Calu3 (cell line): ENCODE measurements around the gene WDPCP. TPM values are rescaled to one million over a fixed set of nuclear protein-coding genes. Genes with fewer than 3 reads are reported as not detected.

Experiments
- BruUV-seq: library from RNA; stranded (reverse); fragments of 400-500 nt; replicated peaks from 2 replicates; lab custom pipeline; 2021; lab: Mats Ljungman, UMichigan
- CTCF ChIA-PET: fragments of 300-600 bp; sonication (Branson Sonifier 250); formaldehyde crosslinking; loops from one replicate; lab custom pipeline; 2022; ENCODE audit warnings: antibody characterized with exemption; lab: Charles Lee
- DNase-seq: peaks from one replicate; pipeline ENCODE4 v3.0.0; 2022
- H3K27ac Mint-ChIP-seq: one replicate; pipeline ENCODE4 v1.8.0; 2022; ENCODE audit warnings: mixed read lengths; ENCODE audit not compliant: unreplicated experiment
- H3K27me3 Mint-ChIP-seq: one replicate; pipeline ENCODE4 v1.8.0; 2022; ENCODE audit warnings: mixed read lengths; ENCODE audit not compliant: unreplicated experiment
- H3K36me3 Mint-ChIP-seq: one replicate; pipeline ENCODE4 v1.8.0; 2022; ENCODE audit warnings: mild to moderate bottlenecking, moderate library complexity, mixed read lengths; ENCODE audit not compliant: insufficient read depth, unreplicated experiment
- H3K4me1 Mint-ChIP-seq: one replicate; pipeline ENCODE4 v1.8.0; 2022; ENCODE audit warnings: mild to moderate bottlenecking, low read depth, mixed read lengths; ENCODE audit not compliant: unreplicated experiment
- H3K4me3 Mint-ChIP-seq: one replicate; pipeline ENCODE4 v1.8.0; 2022; ENCODE audit warnings: mild to moderate bottlenecking, low read depth, moderate library complexity, mixed read lengths; ENCODE audit not compliant: unreplicated experiment
- H3K9me3 Mint-ChIP-seq: one replicate; pipeline ENCODE4 v1.8.0; 2022; ENCODE audit warnings: low read depth, mixed read lengths; ENCODE audit not compliant: unreplicated experiment
- intact Hi-C: fragments of 100-400 bp; cut with micrococcal nuclease; formaldehyde crosslinking; loops from one replicate; pipeline ENCODE4 v1.10.0; 2022; ENCODE audit not compliant: unreplicated experiment
- total RNA-seq: library from RNA; stranded (reverse); gene quantifications from 2 replicates; pipeline ENCODE4 v1.2.3, GENCODE V29; 2022
- TF ChIP-seq, protein P1 (sequence below): fragments of 200-600 bp; IDR thresholded peaks from one replicate; pipeline ENCODE4 v1.8.0; 2022; ENCODE audit warnings: antibody characterized with exemption; ENCODE audit not compliant: unreplicated experiment

WDPCP gene
- total RNA-seq, 1 experiment from 2014 or later: 9.0 TPM

DNA sequence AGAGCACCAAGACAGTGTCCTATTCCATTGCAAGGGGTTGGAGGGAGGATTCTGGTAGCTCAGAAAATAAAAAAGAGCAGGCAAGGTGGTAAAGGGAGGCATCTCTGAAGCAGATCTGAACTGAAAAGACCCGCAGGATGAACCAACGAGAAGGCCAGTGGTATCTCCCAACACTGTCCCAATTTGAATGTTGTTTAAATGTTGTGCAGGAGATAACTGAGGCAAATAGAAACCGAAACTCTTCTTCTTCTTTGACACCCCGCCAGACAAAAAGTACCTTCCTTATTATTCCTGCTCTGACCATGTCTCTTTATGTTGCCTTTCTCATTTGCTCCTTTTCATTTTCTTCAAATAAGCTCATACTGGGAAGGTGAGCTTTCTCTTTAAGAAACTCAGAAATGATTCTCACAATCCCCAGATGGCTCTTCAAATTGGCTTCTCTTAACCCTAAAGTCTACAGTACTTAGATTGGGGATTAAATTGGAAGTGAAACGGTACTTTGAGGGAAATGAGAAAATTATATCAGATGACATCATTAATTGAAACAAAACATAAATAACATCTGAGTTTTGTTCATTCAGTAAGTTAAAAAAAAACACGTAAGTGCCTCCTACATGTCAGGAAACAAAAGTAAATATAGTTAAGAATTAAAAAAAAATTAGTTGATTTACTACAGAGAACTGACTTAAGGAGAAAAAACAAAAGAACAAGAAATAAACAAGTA lies 143.6 kb downstream of the WDPCP start:
- Mint-ChIP-seq H3K4me1 (no peaks in the 10 kb centered on the region), H3K27ac (no peak overlapping the region), H3K4me3 (no peak overlapping the region), H3K9me3 (no peaks in the 10 kb centered on the region), H3K27me3 (no peaks in the 10 kb centered on the region), H3K36me3 (no peaks in the 10 kb centered on the region)
- intact Hi-C loops: no loop called here
- DNase-seq: no peak
- TF ChIP-seq, protein P1, sequence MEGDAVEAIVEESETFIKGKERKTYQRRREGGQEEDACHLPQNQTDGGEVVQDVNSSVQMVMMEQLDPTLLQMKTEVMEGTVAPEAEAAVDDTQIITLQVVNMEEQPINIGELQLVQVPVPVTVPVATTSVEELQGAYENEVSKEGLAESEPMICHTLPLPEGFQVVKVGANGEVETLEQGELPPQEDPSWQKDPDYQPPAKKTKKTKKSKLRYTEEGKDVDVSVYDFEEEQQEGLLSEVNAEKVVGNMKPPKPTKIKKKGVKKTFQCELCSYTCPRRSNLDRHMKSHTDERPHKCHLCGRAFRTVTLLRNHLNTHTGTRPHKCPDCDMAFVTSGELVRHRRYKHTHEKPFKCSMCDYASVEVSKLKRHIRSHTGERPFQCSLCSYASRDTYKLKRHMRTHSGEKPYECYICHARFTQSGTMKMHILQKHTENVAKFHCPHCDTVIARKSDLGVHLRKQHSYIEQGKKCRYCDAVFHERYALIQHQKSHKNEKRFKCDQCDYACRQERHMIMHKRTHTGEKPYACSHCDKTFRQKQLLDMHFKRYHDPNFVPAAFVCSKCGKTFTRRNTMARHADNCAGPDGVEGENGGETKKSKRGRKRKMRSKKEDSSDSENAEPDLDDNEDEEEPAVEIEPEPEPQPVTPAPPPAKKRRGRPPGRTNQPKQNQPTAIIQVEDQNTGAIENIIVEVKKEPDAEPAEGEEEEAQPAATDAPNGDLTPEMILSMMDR: no peak
- CTCF ChIA-PET: no interaction called here
- BruUV-seq: no TSS peak

DNA sequence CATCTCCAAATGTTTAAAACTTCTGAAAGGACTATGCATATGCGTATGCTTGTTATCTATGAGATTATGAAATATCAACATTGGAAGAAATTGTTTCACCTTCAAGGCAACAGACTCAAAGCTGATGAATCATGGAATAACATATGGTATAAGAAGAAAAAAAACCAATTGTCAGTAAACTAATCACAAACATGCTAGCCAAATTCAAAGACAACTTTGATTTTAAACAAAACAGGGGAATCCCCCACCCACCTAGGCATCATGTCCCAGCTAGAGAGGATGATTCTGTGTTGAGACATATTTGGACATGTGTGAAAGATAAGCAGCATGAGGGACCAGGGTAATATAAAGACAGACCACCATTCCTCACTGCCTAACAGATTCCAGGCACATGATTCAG lies 147.7 kb downstream of the WDPCP start:
- TF ChIP-seq, protein P1: no peak
- no peak overlapping the region for H3K27ac Mint-ChIP-seq
- H3K4me1 Mint-ChIP-seq: no peaks in the 10 kb centered on the region
- DNase-seq: no peak
- CTCF ChIA-PET: no interaction called here
- no peak overlapping the region for H3K4me3 Mint-ChIP-seq
- intact Hi-C loops: no loop called here
- no peaks in the 10 kb centered on the region for H3K27me3 Mint-ChIP-seq
- no peaks in the 10 kb centered on the region for H3K9me3 Mint-ChIP-seq
- no peaks in the 10 kb centered on the region for H3K36me3 Mint-ChIP-seq
- no TSS peak for BruUV-seq

DNA sequence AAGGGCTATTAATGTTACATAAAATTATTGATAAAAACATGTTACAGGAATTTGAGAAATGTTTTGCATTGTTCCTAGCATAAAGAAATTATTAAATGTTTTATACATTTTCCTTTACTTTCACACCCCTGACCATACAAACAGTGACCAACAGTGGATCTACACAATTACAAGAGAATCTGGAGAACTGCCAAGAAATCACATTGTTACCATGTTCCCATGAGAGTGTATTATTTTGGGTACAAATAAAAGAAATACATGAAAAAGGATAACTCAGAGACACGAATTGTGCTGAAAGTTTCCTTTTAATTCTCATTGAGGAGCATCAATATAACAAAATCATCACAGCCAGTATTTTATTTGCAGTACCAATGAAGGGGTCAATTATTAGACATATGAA lies 150.1 kb downstream of the WDPCP start:
- Mint-ChIP-seq H3K36me3 (no peaks in the 10 kb centered on the region), H3K4me3 (no peak overlapping the region), H3K27me3 (no peaks in the 10 kb centered on the region), H3K9me3 (no peaks in the 10 kb centered on the region), H3K4me1 (no peaks in the 10 kb centered on the region), H3K27ac (no peak overlapping the region)
- BruUV-seq: no TSS peak
- TF ChIP-seq, protein P1: no peak
- intact Hi-C loops: no loop called here
- CTCF ChIA-PET: no interaction called here
- DNase-seq: no peak

DNA sequence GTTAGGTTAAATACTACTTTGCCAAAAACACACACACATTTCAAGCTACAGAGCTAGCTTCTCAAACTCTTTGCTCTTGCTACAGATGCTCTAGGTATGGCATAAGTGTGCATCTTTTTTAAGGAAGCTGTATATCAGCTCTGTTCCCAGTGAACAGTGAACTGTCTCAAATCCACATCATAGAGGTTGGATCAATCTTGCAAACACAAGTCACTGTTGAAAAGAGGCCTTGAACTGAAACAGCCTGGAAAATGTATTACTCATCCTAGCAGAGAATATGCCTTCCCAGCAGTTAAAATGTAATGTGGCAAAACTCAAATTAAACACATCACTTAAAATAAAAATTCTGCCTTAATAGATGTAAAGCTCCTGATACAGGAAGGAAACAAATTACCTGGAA lies 151.8 kb downstream of the WDPCP start:
- no TSS peak for BruUV-seq
- H3K27ac Mint-ChIP-seq: no peak overlapping the region
- no peaks in the 10 kb centered on the region for H3K4me1 Mint-ChIP-seq

More for the DNA sequence above, 151.8 kb downstream of the WDPCP start:
- CTCF ChIA-PET: no interaction called here
- Mint-ChIP-seq H3K9me3 (no peaks in the 10 kb centered on the region), H3K36me3 (no peaks in the 10 kb centered on the region), H3K4me3 (no peak overlapping the region), H3K27me3 (no peaks in the 10 kb centered on the region)
- TF ChIP-seq, protein P1: no peak
- no peak for DNase-seq
- intact Hi-C loops: no loop called here
